Mesothelial cell of epicardium (in vitro differentiated cells): ENCODE data around the gene SPATA45. TPM values are rescaled to one million over a fixed set of nuclear protein-coding genes. Genes with fewer than 3 reads are reported as not detected.
A peak's percentile ranks its signal among the peaks of the same experiment; 100 is the strongest.

Source experiments
- DNase-seq, 2 experiments: peaks; one replicate each; pipeline ENCODE4 v3.0.0; 2021; ENCODE audit warnings: low spot score in 2 of 2; ENCODE audit not compliant: unreplicated experiment in 2 of 2
- H3K27ac Mint-ChIP-seq: 2 replicates; pipeline ENCODE4 v1.8.0; 2021; ENCODE audit warnings: mixed read lengths
- H3K27me3 Mint-ChIP-seq: 2 replicates; pipeline ENCODE4 v1.8.0; 2021; ENCODE audit warnings: low read depth, mixed read lengths
- H3K36me3 Mint-ChIP-seq: 2 replicates; pipeline ENCODE4 v1.8.0; 2021; ENCODE audit warnings: mixed read lengths
- H3K4me1 Mint-ChIP-seq: 2 replicates; pipeline ENCODE4 v1.8.0; 2021; ENCODE audit warnings: mixed read lengths
- H3K4me3 Mint-ChIP-seq: 2 replicates; pipeline ENCODE4 v1.8.0; 2021; ENCODE audit warnings: mild to moderate bottlenecking, moderate library complexity, mixed read lengths
- H3K9me3 Mint-ChIP-seq: 2 replicates; pipeline ENCODE4 v1.8.0; 2021; ENCODE audit warnings: mixed read lengths
- CTCF ChIP-seq: fragments of 200-600 bp; sonication (generic); IDR thresholded peaks from one replicate; pipeline ENCODE4 v1.5.0; 2021; ENCODE audit warnings: antibody characterized with exemption; ENCODE audit not compliant: unreplicated experiment
- total RNA-seq: library from RNA; stranded (reverse); gene quantifications from 3 replicates; pipeline ENCODE4 v1.2.1, GENCODE V29; 2021

SPATA45 gene
- total RNA-seq, 1 donor from 2014 or later, result 0.65 TPM

GRCh38 chr1:212816567-212817278 is 30.7 kb downstream of the SPATA45 start:
- DNase-seq, result no peak
- Mint-ChIP-seq H3K9me3 (no peaks in the 10 kb centered on the region), H3K36me3 (no peaks in the 10 kb centered on the region), H3K27ac (no peak overlapping the region), H3K27me3 (no peaks in the 10 kb centered on the region), H3K4me1 (peaks cover 7% of the 10 kb centered on the region), H3K4me3 (no peak overlapping the region)
- TF ChIP-seq CTCF, result no peak

- H3K27ac Mint-ChIP-seq, result no peak overlapping the region
Measured at GRCh38 chr1:212814537-212815334, 32.7 kb downstream of the SPATA45 start.

GRCh38 chr1:212805767-212806166 is 41.7 kb downstream of the SPATA45 start:
- TF ChIP-seq CTCF, result no peak
- Mint-ChIP-seq H3K9me3 (no peaks in the 10 kb centered on the region), H3K36me3 (peaks cover 15% of the 10 kb centered on the region), H3K27me3 (no peaks in the 10 kb centered on the region), H3K27ac (no peak overlapping the region), H3K4me1 (no peaks in the 10 kb centered on the region), H3K4me3 (no peak overlapping the region)
- no peak for DNase-seq

More at GRCh38 chr1:212814537-212815334, 32.7 kb downstream of the SPATA45 start:
- peaks cover 3% of the 10 kb centered on the region for H3K4me1 Mint-ChIP-seq
- no peaks in the 10 kb centered on the region for H3K36me3 Mint-ChIP-seq
- peak; percentile 47 for TF ChIP-seq CTCF
- no peak overlapping the region for H3K4me3 Mint-ChIP-seq
- H3K9me3 Mint-ChIP-seq, result no peaks in the 10 kb centered on the region
- no peaks in the 10 kb centered on the region for H3K27me3 Mint-ChIP-seq
- no peak for DNase-seq

GRCh38 chr1:212797681-212798080 is 49.8 kb downstream of the SPATA45 start:
- Mint-ChIP-seq H3K36me3 (peaks cover 6% of the 10 kb centered on the region), H3K27ac (no peak overlapping the region), H3K27me3 (no peaks in the 10 kb centered on the region), H3K4me3 (no peak overlapping the region), H3K4me1 (peaks cover 3% of the 10 kb centered on the region), H3K9me3 (no peaks in the 10 kb centered on the region)
- no peak for TF ChIP-seq CTCF
- DNase-seq, result no peak

GRCh38 chr1:212794561-212795014 is 52.9 kb downstream of the SPATA45 start:
- no peak for DNase-seq

More at GRCh38 chr1:212794561-212795014, 52.9 kb downstream of the SPATA45 start:
- Mint-ChIP-seq H3K4me3 (no peak overlapping the region), H3K4me1 (peaks cover 16% of the 10 kb centered on the region), H3K36me3 (peaks cover 6% of the 10 kb centered on the region), H3K27me3 (no peaks in the 10 kb centered on the region), H3K27ac (no peak overlapping the region), H3K9me3 (no peaks in the 10 kb centered on the region)
- no peak for TF ChIP-seq CTCF
